Measurements from ENCODE around the gene CIAO2B.

The CIAO2B gene

DNA sequence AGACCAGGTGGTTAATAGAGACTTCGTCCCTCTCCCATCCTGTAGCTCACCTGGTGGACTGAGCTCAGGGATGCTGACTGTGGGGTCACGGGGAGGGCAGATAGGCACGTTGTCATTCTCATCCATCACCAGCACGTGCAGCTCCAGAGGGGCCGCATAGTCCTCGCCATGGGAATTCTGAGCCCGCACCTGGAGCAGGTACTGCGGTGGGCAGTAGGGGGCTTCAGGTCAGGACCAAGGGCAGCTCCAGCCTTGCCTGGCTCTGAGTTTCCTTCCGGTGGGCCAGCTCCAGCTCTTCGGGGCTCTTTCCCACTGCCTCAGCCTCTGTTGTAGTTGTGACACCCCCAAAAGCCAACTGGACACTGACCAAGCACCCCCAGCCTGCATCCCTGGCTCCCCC, 21.1 kb downstream of the CIAO2B start:
- no peak overlapping the region for H3K4me3 ChIP-seq (ENCODE audit: low read length)
- DNase-seq (ENCODE audit: low read depth), result no peak
- TF ChIP-seq, protein P1, sequence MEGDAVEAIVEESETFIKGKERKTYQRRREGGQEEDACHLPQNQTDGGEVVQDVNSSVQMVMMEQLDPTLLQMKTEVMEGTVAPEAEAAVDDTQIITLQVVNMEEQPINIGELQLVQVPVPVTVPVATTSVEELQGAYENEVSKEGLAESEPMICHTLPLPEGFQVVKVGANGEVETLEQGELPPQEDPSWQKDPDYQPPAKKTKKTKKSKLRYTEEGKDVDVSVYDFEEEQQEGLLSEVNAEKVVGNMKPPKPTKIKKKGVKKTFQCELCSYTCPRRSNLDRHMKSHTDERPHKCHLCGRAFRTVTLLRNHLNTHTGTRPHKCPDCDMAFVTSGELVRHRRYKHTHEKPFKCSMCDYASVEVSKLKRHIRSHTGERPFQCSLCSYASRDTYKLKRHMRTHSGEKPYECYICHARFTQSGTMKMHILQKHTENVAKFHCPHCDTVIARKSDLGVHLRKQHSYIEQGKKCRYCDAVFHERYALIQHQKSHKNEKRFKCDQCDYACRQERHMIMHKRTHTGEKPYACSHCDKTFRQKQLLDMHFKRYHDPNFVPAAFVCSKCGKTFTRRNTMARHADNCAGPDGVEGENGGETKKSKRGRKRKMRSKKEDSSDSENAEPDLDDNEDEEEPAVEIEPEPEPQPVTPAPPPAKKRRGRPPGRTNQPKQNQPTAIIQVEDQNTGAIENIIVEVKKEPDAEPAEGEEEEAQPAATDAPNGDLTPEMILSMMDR (IDR thresholded peaks at IDR 0.05; ENCODE audit: insufficient read depth, low read depth, low read length, missing control alignments), result no peak

- TF ChIP-seq, protein P1 (IDR thresholded peaks at IDR 0.05; ENCODE audit: insufficient read depth, low read depth, low read length, missing control alignments), result no peak
- DNase-seq (ENCODE audit: low read depth), result no peak
- H3K4me3 ChIP-seq (ENCODE audit: low read length), result no peak overlapping the region
Measured at GRCh38 chr16:66911801-66912200, 22.4 kb downstream of the CIAO2B start.

- TF ChIP-seq, protein P1 (IDR thresholded peaks at IDR 0.05; ENCODE audit: insufficient read depth, low read depth, low read length, missing control alignments), result peak; percentile 2
- DNase-seq (ENCODE audit: low read depth), result peak; percentile 93
- peak overlapping the region; percentile 34 for H3K4me3 ChIP-seq (ENCODE audit: low read length)
Measured at GRCh38 chr16:66911112-66911511, 23.1 kb downstream of the CIAO2B start.

GRCh38 chr16:66910175-66910940, 23.8 kb downstream of the CIAO2B start:
- H3K4me3 ChIP-seq (ENCODE audit: low read length), result peak overlapping the region; percentile 34
- TF ChIP-seq, protein P1 (IDR thresholded peaks at IDR 0.05; ENCODE audit: insufficient read depth, low read depth, low read length, missing control alignments), result no peak
- no peak for DNase-seq (ENCODE audit: low read depth)

DNA sequence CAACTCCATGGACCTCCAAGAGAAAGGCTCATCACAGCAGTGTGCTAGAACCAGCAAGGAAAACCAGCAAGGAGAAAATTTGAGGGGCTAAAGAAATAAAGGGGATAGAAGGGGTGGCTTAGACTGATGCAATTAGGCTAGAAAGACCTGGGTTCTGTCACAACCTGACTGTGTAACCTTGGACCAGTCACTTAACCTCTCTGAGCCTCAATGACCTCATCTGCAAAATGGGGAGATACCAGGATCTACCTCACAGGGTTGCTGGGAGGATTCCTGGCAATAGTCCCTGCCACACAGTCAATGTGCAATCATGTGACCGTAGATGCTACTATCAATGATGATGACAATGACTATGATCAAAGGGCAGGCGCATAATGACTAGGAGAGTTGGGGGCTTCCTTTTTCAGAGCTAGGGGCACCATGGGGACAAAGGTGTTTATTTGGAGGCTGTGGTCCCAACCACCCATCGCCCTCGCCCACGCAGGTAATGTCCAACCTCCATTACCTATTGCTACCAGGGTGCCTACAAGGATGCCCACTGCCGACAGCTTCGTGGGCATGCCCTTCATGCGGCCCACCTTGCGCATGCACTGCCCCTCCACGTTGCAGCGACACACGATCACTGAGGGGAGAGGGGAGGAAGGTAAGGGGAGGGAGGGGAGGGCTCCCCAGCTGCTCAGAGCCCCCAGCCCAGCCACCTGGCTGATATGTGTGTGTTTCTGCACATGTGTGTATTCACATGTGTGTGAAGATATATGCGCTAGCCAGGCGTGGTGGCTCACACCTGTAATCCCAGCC, 25.2 kb downstream of the CIAO2B start:
- TF ChIP-seq, protein P1 (IDR thresholded peaks at IDR 0.05; ENCODE audit: insufficient read depth, low read depth, low read length, missing control alignments), result no peak
- no peak for DNase-seq (ENCODE audit: low read depth)
- no peak overlapping the region for H3K4me3 ChIP-seq (ENCODE audit: low read length)

- TF ChIP-seq, protein P1 (IDR thresholded peaks at IDR 0.05; ENCODE audit: insufficient read depth, low read depth, low read length, missing control alignments), result no peak
- DNase-seq (ENCODE audit: low read depth), result no peak
- H3K4me3 ChIP-seq (ENCODE audit: low read length), result no peak overlapping the region
Measured at GRCh38 chr16:66908116-66908515, 26.1 kb downstream of the CIAO2B start.

All from epithelial cell of esophagus (primary cell).